ENCODE data around the gene KRTAP5-7. TPM values are rescaled to one million over a fixed set of nuclear protein-coding genes. Genes with fewer than 3 reads are reported as not detected.

The KRTAP5-7 gene
- total RNA-seq, 2 donors from 2014 or later, result not detected

- 96 to 98% methylated on average over 24 to 53 of the region's 55 CpGs for WGBS, 2 experiments (ENCODE audit: insufficient coverage in 1 of 2, insufficient read length in 1 of 2)
- DNase-seq, result no peak
- no peak overlapping the region for H3K4me3 Mint-ChIP-seq
Observed at GRCh38 chr11:71518506-71519471, 8.3 kb upstream of the KRTAP5-7 start.

GRCh38 chr11:71519546-71519945 lies 7.5 kb upstream of the KRTAP5-7 start:
- H3K4me3 Mint-ChIP-seq, result no peak overlapping the region
- H3K9me3 Mint-ChIP-seq, result peaks cover 4% of the 10 kb centered on the region
- TF ChIP-seq CTCF (conservative IDR thresholded peaks at IDR 0.05), result no peak
- Histone ChIP-seq H3K36me3 (ENCODE audit: control insufficient read depth, insufficient read depth, low read length) (no peaks in the 10 kb centered on the region), H3K4me1 (ENCODE audit: control insufficient read depth, insufficient read depth, low read length) (no peaks in the 10 kb centered on the region), H3K27ac (ENCODE audit: low read depth, low read length) (no peak overlapping the region), H3K27me3 (ENCODE audit: control insufficient read depth, insufficient read depth, low read length, poor library complexity, severe bottlenecking) (no peaks in the 10 kb centered on the region), H3K4me3 (ENCODE audit: low read length) (no peak overlapping the region), H3K9ac (ENCODE audit: extremely low read depth, low read length, poor library complexity, severe bottlenecking) (no peak overlapping the region), H3K9me3 (ENCODE audit: control insufficient read depth, low read length) (no peaks in the 10 kb centered on the region)
- H3K27me3 Mint-ChIP-seq (ENCODE audit: insufficient read depth), result no peaks in the 10 kb centered on the region
- 91 to 92% methylated on average over 7 to 10 of the region's 10 CpGs for whole genome bisulfite sequencing, 2 experiments (ENCODE audit: insufficient coverage in 1 of 2, insufficient read length in 1 of 2)
- H3K36me3 Mint-ChIP-seq (ENCODE audit: low read depth), result no peaks in the 10 kb centered on the region
- no peak for DNase-seq
- H3K4me1 Mint-ChIP-seq, result no peaks in the 10 kb centered on the region
- no peak overlapping the region for H3K27ac Mint-ChIP-seq

More at GRCh38 chr11:71518506-71519471, 8.3 kb upstream of the KRTAP5-7 start:
- Histone ChIP-seq H3K27me3 (ENCODE audit: control insufficient read depth, insufficient read depth, low read length, poor library complexity, severe bottlenecking) (no peaks in the 10 kb centered on the region), H3K9ac (ENCODE audit: extremely low read depth, low read length, poor library complexity, severe bottlenecking) (no peak overlapping the region), H3K4me3 (ENCODE audit: low read length) (no peak overlapping the region), H3K36me3 (ENCODE audit: control insufficient read depth, insufficient read depth, low read length) (no peaks in the 10 kb centered on the region), H3K9me3 (ENCODE audit: control insufficient read depth, low read length) (no peaks in the 10 kb centered on the region), H3K4me1 (ENCODE audit: control insufficient read depth, insufficient read depth, low read length) (no peaks in the 10 kb centered on the region), H3K27ac (ENCODE audit: low read depth, low read length) (no peak overlapping the region)
- Mint-ChIP-seq H3K27ac (no peak overlapping the region), H3K27me3 (ENCODE audit: insufficient read depth) (no peaks in the 10 kb centered on the region), H3K4me1 (no peaks in the 10 kb centered on the region), H3K9me3 (peaks cover 7% of the 10 kb centered on the region), H3K36me3 (ENCODE audit: low read depth) (no peaks in the 10 kb centered on the region)
- TF ChIP-seq CTCF (conservative IDR thresholded peaks at IDR 0.05), result no peak

GRCh38 chr11:71525188-71525937 lies 1.7 kb upstream of the KRTAP5-7 start:
- H3K9ac ChIP-seq (ENCODE audit: extremely low read depth, low read length, poor library complexity, severe bottlenecking), result no peak overlapping the region
- H3K36me3 ChIP-seq (ENCODE audit: control insufficient read depth, insufficient read depth, low read length), result no peaks in the 10 kb centered on the region
- WGBS, 2 experiments (ENCODE audit: insufficient coverage in 1 of 2, insufficient read length in 1 of 2), result 44 to 63% methylated on average over 2 to 3 of the region's 3 CpGs
- DNase-seq, result no peak
- H3K27me3 ChIP-seq (ENCODE audit: control insufficient read depth, insufficient read depth, low read length, poor library complexity, severe bottlenecking), result no peaks in the 10 kb centered on the region
- H3K4me3 ChIP-seq (ENCODE audit: low read length), result no peak overlapping the region
- no peaks in the 10 kb centered on the region for H3K9me3 ChIP-seq (ENCODE audit: control insufficient read depth, low read length)
- H3K4me1 Mint-ChIP-seq, result peaks cover 10% of the 10 kb centered on the region
- no peaks in the 10 kb centered on the region for H3K4me1 ChIP-seq (ENCODE audit: control insufficient read depth, insufficient read depth, low read length)
- no peaks in the 10 kb centered on the region for H3K9me3 Mint-ChIP-seq
- TF ChIP-seq CTCF (conservative IDR thresholded peaks at IDR 0.05), result no peak
- no peaks in the 10 kb centered on the region for H3K27me3 Mint-ChIP-seq (ENCODE audit: insufficient read depth)
- no peaks in the 10 kb centered on the region for H3K36me3 Mint-ChIP-seq (ENCODE audit: low read depth)
- no peak overlapping the region for H3K27ac ChIP-seq (ENCODE audit: low read depth, low read length)
- no peak overlapping the region for H3K4me3 Mint-ChIP-seq
- H3K27ac Mint-ChIP-seq, result no peak overlapping the region
